HEK293 (cell line): ENCODE data around the gene ZNF605.

Experiments used
- KLF1 ChIP-seq: fragments of 450-650 bp; formaldehyde crosslinking; IDR thresholded peaks from 2 replicates; pipeline ENCODE4 v1.5.1; 2016; ENCODE audit warnings: missing biosample characterization, missing genetic modification characterization
- MYNN ChIP-seq: fragments of 450-650 bp; formaldehyde crosslinking; IDR thresholded peaks from 2 replicates; pipeline ENCODE4 v1.5.1; 2016; ENCODE audit warnings: missing biosample characterization, missing genetic modification characterization, borderline replicate concordance
- SCRT1 ChIP-seq: fragments of 450-650 bp; formaldehyde crosslinking; IDR thresholded peaks from 2 replicates; pipeline ENCODE4 v1.5.1; 2016; ENCODE audit warnings: missing biosample characterization, missing genetic modification characterization, borderline replicate concordance
- SP7 ChIP-seq: fragments of 450-650 bp; formaldehyde crosslinking; IDR thresholded peaks from 2 replicates; pipeline ENCODE4 v1.5.1; 2016; ENCODE audit warnings: missing biosample characterization, missing genetic modification characterization
- ZBTB8A ChIP-seq: fragments of 450-650 bp; formaldehyde crosslinking; IDR thresholded peaks from 2 replicates; pipeline ENCODE4 v1.5.1; 2016; ENCODE audit warnings: missing biosample characterization, missing genetic modification characterization
- ZNF175 ChIP-seq: fragments of 450-650 bp; formaldehyde crosslinking; IDR thresholded peaks from 2 replicates; pipeline ENCODE4 v1.5.1; 2016; ENCODE audit warnings: missing biosample characterization, missing genetic modification characterization
- ZNF311 ChIP-seq: fragments of 450-650 bp; formaldehyde crosslinking; IDR thresholded peaks from 2 replicates; pipeline ENCODE4 v1.5.1; 2017; ENCODE audit warnings: missing biosample characterization, missing genetic modification characterization, borderline replicate concordance
- ZNF391 ChIP-seq: fragments of 450-650 bp; formaldehyde crosslinking; IDR thresholded peaks from 2 replicates; pipeline ENCODE4 v1.5.1; 2016; ENCODE audit warnings: low read depth, missing biosample characterization, missing genetic modification characterization, borderline replicate concordance
- TF ChIP-seq, protein P1 (sequence below): fragments of 450-650 bp; formaldehyde crosslinking; IDR thresholded peaks from 2 replicates; pipeline ENCODE4 v1.5.1; 2016; ENCODE audit warnings: missing biosample characterization, missing genetic modification characterization
- TF ChIP-seq, protein P2 (sequence below): sonication (generic); formaldehyde crosslinking; IDR thresholded peaks from 2 replicates; pipeline ENCODE4 v1.8.1; 2022; ENCODE audit warnings: mild to moderate bottlenecking, moderate library complexity, missing genetic modification reagents
- TF ChIP-seq, protein P3 (sequence below): fragments of 450-650 bp; formaldehyde crosslinking; IDR thresholded peaks from 2 replicates; pipeline ENCODE4 v1.5.1; 2016; ENCODE audit warnings: missing biosample characterization, missing genetic modification characterization, borderline replicate concordance
- TF ChIP-seq, protein P4 (sequence below): fragments of 450-650 bp; formaldehyde crosslinking; IDR thresholded peaks from 2 replicates; pipeline ENCODE4 v1.5.1; 2016; ENCODE audit warnings: missing biosample characterization, missing genetic modification characterization, borderline replicate concordance
- TF ChIP-seq, protein P5 (sequence below): fragments of 450-650 bp; formaldehyde crosslinking; IDR thresholded peaks from 2 replicates; pipeline ENCODE4 v1.5.1; 2016; ENCODE audit warnings: missing biosample characterization, missing genetic modification characterization
- TF ChIP-seq, protein P6 (sequence below): fragments of 450-650 bp; formaldehyde crosslinking; IDR thresholded peaks from 2 replicates; pipeline ENCODE4 v1.5.1; 2016; ENCODE audit warnings: missing biosample characterization, missing genetic modification characterization

DNA sequence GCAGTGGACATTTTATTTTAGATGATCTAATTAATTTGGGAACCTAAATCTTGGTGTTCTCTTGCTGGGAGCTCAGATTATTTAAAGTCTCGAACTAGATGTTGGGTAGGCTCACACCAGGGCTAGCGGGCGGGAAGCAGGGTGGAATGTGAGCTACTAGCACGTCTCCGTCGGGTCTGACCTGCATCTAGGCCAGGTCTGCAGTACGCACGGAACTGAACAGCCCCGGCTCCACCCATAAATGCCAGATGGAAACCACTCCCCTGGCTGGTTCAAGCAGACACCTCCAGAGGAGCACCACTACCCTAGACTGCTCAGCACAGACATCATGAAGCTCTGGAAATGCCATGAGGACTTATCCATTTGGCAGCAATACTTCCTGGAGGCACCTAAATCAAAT lies 10.3 kb downstream of the ZNF605 start:
- TF ChIP-seq ZBTB8A (tag by site-specific recombination): no peak
- TF ChIP-seq, protein P1, sequence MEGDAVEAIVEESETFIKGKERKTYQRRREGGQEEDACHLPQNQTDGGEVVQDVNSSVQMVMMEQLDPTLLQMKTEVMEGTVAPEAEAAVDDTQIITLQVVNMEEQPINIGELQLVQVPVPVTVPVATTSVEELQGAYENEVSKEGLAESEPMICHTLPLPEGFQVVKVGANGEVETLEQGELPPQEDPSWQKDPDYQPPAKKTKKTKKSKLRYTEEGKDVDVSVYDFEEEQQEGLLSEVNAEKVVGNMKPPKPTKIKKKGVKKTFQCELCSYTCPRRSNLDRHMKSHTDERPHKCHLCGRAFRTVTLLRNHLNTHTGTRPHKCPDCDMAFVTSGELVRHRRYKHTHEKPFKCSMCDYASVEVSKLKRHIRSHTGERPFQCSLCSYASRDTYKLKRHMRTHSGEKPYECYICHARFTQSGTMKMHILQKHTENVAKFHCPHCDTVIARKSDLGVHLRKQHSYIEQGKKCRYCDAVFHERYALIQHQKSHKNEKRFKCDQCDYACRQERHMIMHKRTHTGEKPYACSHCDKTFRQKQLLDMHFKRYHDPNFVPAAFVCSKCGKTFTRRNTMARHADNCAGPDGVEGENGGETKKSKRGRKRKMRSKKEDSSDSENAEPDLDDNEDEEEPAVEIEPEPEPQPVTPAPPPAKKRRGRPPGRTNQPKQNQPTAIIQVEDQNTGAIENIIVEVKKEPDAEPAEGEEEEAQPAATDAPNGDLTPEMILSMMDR: no peak
- no peak for TF ChIP-seq ZNF391
- no peak for TF ChIP-seq SP7 (tag by site-specific recombination)
- no peak for TF ChIP-seq MYNN (tag by site-specific recombination)
- no peak for TF ChIP-seq ZNF175 (tag by site-specific recombination)
- TF ChIP-seq SCRT1 (tag by site-specific recombination): no peak
- TF ChIP-seq, protein P2, sequence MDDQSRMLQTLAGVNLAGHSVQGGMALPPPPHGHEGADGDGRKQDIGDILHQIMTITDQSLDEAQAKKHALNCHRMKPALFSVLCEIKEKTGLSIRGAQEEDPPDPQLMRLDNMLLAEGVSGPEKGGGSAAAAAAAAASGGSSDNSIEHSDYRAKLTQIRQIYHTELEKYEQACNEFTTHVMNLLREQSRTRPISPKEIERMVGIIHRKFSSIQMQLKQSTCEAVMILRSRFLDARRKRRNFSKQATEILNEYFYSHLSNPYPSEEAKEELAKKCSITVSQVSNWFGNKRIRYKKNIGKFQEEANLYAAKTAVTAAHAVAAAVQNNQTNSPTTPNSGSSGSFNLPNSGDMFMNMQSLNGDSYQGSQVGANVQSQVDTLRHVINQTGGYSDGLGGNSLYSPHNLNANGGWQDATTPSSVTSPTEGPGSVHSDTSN (CRISPR knock-in tag): no peak
- no peak for TF ChIP-seq ZNF311 (tag by site-specific recombination)
- TF ChIP-seq KLF1 (tag by site-specific recombination): no peak
- TF ChIP-seq, protein P3, sequence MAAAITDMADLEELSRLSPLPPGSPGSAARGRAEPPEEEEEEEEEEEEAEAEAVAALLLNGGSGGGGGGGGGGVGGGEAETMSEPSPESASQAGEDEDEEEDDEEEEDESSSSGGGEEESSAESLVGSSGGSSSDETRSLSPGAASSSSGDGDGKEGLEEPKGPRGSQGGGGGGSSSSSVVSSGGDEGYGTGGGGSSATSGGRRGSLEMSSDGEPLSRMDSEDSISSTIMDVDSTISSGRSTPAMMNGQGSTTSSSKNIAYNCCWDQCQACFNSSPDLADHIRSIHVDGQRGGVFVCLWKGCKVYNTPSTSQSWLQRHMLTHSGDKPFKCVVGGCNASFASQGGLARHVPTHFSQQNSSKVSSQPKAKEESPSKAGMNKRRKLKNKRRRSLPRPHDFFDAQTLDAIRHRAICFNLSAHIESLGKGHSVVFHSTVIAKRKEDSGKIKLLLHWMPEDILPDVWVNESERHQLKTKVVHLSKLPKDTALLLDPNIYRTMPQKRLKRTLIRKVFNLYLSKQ (tag by site-specific recombination): no peak
- TF ChIP-seq, protein P4, sequence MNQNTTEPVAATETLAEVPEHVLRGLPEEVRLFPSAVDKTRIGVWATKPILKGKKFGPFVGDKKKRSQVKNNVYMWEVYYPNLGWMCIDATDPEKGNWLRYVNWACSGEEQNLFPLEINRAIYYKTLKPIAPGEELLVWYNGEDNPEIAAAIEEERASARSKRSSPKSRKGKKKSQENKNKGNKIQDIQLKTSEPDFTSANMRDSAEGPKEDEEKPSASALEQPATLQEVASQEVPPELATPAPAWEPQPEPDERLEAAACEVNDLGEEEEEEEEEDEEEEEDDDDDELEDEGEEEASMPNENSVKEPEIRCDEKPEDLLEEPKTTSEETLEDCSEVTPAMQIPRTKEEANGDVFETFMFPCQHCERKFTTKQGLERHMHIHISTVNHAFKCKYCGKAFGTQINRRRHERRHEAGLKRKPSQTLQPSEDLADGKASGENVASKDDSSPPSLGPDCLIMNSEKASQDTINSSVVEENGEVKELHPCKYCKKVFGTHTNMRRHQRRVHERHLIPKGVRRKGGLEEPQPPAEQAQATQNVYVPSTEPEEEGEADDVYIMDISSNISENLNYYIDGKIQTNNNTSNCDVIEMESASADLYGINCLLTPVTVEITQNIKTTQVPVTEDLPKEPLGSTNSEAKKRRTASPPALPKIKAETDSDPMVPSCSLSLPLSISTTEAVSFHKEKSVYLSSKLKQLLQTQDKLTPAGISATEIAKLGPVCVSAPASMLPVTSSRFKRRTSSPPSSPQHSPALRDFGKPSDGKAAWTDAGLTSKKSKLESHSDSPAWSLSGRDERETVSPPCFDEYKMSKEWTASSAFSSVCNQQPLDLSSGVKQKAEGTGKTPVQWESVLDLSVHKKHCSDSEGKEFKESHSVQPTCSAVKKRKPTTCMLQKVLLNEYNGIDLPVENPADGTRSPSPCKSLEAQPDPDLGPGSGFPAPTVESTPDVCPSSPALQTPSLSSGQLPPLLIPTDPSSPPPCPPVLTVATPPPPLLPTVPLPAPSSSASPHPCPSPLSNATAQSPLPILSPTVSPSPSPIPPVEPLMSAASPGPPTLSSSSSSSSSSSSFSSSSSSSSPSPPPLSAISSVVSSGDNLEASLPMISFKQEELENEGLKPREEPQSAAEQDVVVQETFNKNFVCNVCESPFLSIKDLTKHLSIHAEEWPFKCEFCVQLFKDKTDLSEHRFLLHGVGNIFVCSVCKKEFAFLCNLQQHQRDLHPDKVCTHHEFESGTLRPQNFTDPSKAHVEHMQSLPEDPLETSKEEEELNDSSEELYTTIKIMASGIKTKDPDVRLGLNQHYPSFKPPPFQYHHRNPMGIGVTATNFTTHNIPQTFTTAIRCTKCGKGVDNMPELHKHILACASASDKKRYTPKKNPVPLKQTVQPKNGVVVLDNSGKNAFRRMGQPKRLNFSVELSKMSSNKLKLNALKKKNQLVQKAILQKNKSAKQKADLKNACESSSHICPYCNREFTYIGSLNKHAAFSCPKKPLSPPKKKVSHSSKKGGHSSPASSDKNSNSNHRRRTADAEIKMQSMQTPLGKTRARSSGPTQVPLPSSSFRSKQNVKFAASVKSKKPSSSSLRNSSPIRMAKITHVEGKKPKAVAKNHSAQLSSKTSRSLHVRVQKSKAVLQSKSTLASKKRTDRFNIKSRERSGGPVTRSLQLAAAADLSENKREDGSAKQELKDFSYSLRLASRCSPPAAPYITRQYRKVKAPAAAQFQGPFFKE (tag by site-specific recombination): no peak
- TF ChIP-seq, protein P5, sequence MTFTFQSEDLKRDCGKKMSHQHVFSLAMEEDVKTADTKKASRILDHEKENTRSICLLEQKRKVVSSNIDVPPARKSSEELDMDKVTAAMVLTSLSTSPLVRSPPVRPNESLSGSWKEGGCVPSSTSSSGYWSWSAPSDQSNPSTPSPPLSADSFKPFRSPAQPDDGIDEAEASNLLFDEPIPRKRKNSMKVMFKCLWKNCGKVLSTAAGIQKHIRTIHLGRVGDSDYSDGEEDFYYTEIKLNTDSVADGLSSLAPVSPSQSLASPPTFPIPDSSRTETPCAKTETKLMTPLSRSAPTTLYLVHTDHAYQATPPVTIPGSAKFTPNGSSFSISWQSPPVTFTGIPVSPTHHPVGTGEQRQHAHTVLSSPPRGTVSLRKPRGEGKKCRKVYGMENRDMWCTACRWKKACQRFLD (tag by site-specific recombination): no peak
- TF ChIP-seq, protein P6, sequence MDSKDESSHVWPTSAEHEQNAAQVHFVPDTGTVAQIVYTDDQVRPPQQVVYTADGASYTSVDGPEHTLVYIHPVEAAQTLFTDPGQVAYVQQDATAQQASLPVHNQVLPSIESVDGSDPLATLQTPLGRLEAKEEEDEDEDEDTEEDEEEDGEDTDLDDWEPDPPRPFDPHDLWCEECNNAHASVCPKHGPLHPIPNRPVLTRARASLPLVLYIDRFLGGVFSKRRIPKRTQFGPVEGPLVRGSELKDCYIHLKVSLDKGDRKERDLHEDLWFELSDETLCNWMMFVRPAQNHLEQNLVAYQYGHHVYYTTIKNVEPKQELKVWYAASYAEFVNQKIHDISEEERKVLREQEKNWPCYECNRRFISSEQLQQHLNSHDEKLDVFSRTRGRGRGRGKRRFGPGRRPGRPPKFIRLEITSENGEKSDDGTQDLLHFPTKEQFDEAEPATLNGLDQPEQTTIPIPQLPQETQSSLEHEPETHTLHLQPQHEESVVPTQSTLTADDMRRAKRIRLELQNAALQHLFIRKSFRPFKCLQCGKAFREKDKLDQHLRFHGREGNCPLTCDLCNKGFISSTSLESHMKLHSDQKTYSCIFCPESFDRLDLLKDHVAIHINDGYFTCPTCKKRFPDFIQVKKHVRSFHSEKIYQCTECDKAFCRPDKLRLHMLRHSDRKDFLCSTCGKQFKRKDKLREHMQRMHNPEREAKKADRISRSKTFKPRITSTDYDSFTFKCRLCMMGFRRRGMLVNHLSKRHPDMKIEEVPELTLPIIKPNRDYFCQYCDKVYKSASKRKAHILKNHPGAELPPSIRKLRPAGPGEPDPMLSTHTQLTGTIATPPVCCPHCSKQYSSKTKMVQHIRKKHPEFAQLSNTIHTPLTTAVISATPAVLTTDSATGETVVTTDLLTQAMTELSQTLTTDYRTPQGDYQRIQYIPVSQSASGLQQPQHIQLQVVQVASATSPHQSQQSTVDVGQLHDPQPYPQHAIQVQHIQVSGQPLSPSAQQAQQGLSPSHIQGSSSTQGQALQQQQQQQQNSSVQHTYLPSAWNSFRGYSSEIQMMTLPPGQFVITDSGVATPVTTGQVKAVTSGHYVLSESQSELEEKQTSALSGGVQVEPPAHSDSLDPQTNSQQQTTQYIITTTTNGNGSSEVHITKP (tag by site-specific recombination): no peak
